Pancreas (tissue), 10 donors: Measurements from ENCODE around the gene POLR1E. TPM values are rescaled to one million over a fixed set of nuclear protein-coding genes. Genes with fewer than 3 reads are reported as not detected.

Source experiments
- ATAC-seq, 4 donors: fragments of 200-7000 bp; cut with Tn5 transposase; one replicate each; pipeline versions ENCODE4 v1.8.0 to v1.9.1; 2020; ENCODE audit warnings: mild to moderate bottlenecking in 4 of 4, moderate library complexity in 4 of 4
- DNase-seq, 6 donors: peaks; one replicate each; pipeline ENCODE4 v3.0.0-alpha.2; 2020
- FAIRE-seq: peaks from 2 replicates; lab custom pipeline; 2012; peaks lifted over from hg19 to GRCh38; lab: Jason Lieb, UNC
- H3K27ac ChIP-seq, 4 donors: fragments of 200-600 bp; sonication (generic); 1 replicate in 3 of 4; 2 replicates in 1 of 4; pipeline versions ENCODE4 v1.5.0 to v1.8.0; 2020
- H3K27me3 ChIP-seq, 4 donors: fragments of 200-600 bp; one replicate each; pipeline ENCODE4 v1.8.0; 2021
- H3K36me3 ChIP-seq, 3 donors: fragments of 200-600 bp; sonication (generic) in 1 of 3; one replicate each; pipeline versions ENCODE4 v1.5.0 to v1.8.0; 2020 to 2021
- H3K4me1 ChIP-seq, 3 donors: fragments of 200-600 bp; one replicate each; pipeline ENCODE4 v1.8.0; 2021
- H3K4me3 ChIP-seq, 4 donors: fragments of 200-600 bp; sonication (generic) in 2 of 4; one replicate each; pipeline versions ENCODE4 v1.5.0 to v1.8.0; 2020 to 2021
- H3K9me3 ChIP-seq, 4 donors: fragments of 200-600 bp; one replicate each; pipeline ENCODE4 v1.8.0; 2021
- WGBS, 2 donors: extraction: QIAGEN DNeasy Blood & Tissue Kit; methylation state at CpG; one replicate each; pipeline ENCODE4 v1.1.7; 2013; 5-methylcytosine and 5-hydroxymethylcytosine counted together
- intact Hi-C, 3 donors: fragments of 100-400 bp; cut with DNase I; formaldehyde crosslinking; loops; one replicate each; pipeline versions ENCODE4 v1.11.1 to v1.14.2; 2022
- polyA plus RNA-seq, 2 donors: library from polyadenylated mRNA; stranded (reverse); fragments of 200-250 nt; gene quantifications; one replicate each; pipeline ENCODE4 v1.2.3, GENCODE V29; 2013
- total RNA-seq, 6 donors: library from RNA; stranded (reverse); fragmentation: NEBNext Ultra II Directional in 4 of 6; extraction: Animal tissue kit (Norgen Biotek cat#: 25700) in 4 of 6; gene quantifications; one replicate each; pipeline versions ENCODE4 v1.2.1 to v1.2.4, GENCODE V29; 2021 to 2023
- TF ChIP-seq, protein P1 (sequence below), 4 donors: fragments of 200-600 bp; sonication (generic) in 3 of 4; IDR thresholded peaks; one replicate each; pipeline versions ENCODE4 v1.5.0 to v1.8.0; 2021; ENCODE audit warnings: antibody characterized with exemption in 4 of 4
- donor health status: healthy with polysubstance abuse.
- donor health status: DM: no; HTN: no; CAD: no; lungs with moderate emphysema.
- donor health status: DM: no; HTN: no; CAD: no.
- donor health status: control.
- donor health status: control.
- donor health status: Bipolar disorder and iron deficiency.
- donor health status: DM: yes; HTN: yes; CAD: no.
- donor health status: DM: no; HTN: no; CAD: no.
- donor health status: DM: no; HTN: no; CAD: no.
- donor health status: DM: yes; HTN: yes; CAD: no.

The POLR1E gene
- total and polyA plus RNA-seq, 8 donors: 11.9 to 30.1 (median 17.1) TPM

GRCh38 chr9:37551468-37551867, 65.7 kb downstream of the POLR1E start:
- WGBS, 2 donors: 66 to 73% methylated on average over 3 of the region's 3 CpGs
- ATAC-seq: peak in 2 of 4 donors; percentile 32 to 58
- FAIRE-seq: no peak
- no peak overlapping the region for H3K27ac ChIP-seq
- no peaks in the 10 kb centered on the region for H3K36me3 ChIP-seq
- TF ChIP-seq, protein P1, sequence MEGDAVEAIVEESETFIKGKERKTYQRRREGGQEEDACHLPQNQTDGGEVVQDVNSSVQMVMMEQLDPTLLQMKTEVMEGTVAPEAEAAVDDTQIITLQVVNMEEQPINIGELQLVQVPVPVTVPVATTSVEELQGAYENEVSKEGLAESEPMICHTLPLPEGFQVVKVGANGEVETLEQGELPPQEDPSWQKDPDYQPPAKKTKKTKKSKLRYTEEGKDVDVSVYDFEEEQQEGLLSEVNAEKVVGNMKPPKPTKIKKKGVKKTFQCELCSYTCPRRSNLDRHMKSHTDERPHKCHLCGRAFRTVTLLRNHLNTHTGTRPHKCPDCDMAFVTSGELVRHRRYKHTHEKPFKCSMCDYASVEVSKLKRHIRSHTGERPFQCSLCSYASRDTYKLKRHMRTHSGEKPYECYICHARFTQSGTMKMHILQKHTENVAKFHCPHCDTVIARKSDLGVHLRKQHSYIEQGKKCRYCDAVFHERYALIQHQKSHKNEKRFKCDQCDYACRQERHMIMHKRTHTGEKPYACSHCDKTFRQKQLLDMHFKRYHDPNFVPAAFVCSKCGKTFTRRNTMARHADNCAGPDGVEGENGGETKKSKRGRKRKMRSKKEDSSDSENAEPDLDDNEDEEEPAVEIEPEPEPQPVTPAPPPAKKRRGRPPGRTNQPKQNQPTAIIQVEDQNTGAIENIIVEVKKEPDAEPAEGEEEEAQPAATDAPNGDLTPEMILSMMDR (IDR thresholded peaks at IDR 0.05): no peak
- no peaks in the 10 kb centered on the region for H3K9me3 ChIP-seq
- no peaks in the 10 kb centered on the region for H3K27me3 ChIP-seq
- DNase-seq: no peak
- H3K4me1 ChIP-seq: no peaks in the 10 kb centered on the region
- intact Hi-C loops: no loop called here
- no peak overlapping the region for H3K4me3 ChIP-seq

GRCh38 chr9:37551888-37552287, 66.1 kb downstream of the POLR1E start:
- no peak overlapping the region for H3K27ac ChIP-seq
- FAIRE-seq (no peak), ATAC-seq (no peak), DNase-seq (no peak)
- WGBS, 2 donors: 85 to 89% methylated on average over 2 of the region's 2 CpGs
- intact Hi-C loops: no loop called here
- H3K27me3 ChIP-seq: no peaks in the 10 kb centered on the region
- no peaks in the 10 kb centered on the region for H3K36me3 ChIP-seq
- H3K4me1 ChIP-seq: no peaks in the 10 kb centered on the region
- H3K9me3 ChIP-seq: no peaks in the 10 kb centered on the region
- H3K4me3 ChIP-seq: no peak overlapping the region
- TF ChIP-seq, protein P1 (IDR thresholded peaks at IDR 0.05): no peak

Other genes with a start within 250 kb of the POLR1E start
- 10 to 100 TPM; 36.2 to 50.2 (median 43.3) TPM for gene GRHPR, start 63.3 kb upstream of the POLR1E start, total RNA-seq
- gene GRHPR, start 63.3 kb upstream of the POLR1E start, polyA plus RNA-seq: 10 to 100 TPM; 30.2 to 54.3 TPM
- 1 to 10 TPM; 4.2 to 7.5 (median 4.8) TPM for gene ZBTB5, start 20.5 kb upstream of the POLR1E start, total RNA-seq
- 1 to 10 TPM; 2.8 to 4.9 TPM for gene ZBTB5, start 20.5 kb upstream of the POLR1E start, polyA plus RNA-seq
- gene FBXO10, start 90.4 kb downstream of the POLR1E start, total RNA-seq: 1 to 10 TPM; 3.9 to 7.9 (median 6.0) TPM
- 1 to 10 TPM; 6.1 to 6.2 TPM for gene FBXO10, start 90.4 kb downstream of the POLR1E start, polyA plus RNA-seq
- 10 to 100 TPM; 22.8 to 40.3 (median 33.9) TPM for gene TOMM5, start 106.6 kb downstream of the POLR1E start, total RNA-seq
- 10 to 100 TPM; 54.0 to 59.2 TPM for gene TOMM5, start 106.6 kb downstream of the POLR1E start, polyA plus RNA-seq
- under 1 TPM; 0.16 to 0.95 (median 0.45) TPM for gene FRMPD1, start 165.0 kb downstream of the POLR1E start, total RNA-seq
- 1 to 10 TPM; 1.2 to 1.5 TPM for gene FRMPD1, start 165.0 kb downstream of the POLR1E start, polyA plus RNA-seq